GM19239 (cell line): ENCODE measurements around the gene PMEPA1.
"Not testable (repeated sequence)": the region's sequence is repeated elsewhere in the genome, so short reads cannot be mapped to it uniquely, and the experiment has no call there.

Experiments
- DNase-seq: peaks from one replicate; pipeline ENCODE4 v3.0.0; 2011; ENCODE audit warnings: low spot score; ENCODE audit not compliant: insufficient read length
- FAIRE-seq: peaks from 2 replicates; lab custom pipeline; 2011; peaks lifted over from hg19 to GRCh38; lab: Jason Lieb, UNC

The PMEPA1 gene

GRCh38 chr20:57633945-57634491, 75.8 kb downstream of the PMEPA1 start:
- no peak for DNase-seq
- no peak for FAIRE-seq

- DNase-seq: no peak
- FAIRE-seq: no peak
Observed at GRCh38 chr20:57632286-57632685, 77.5 kb downstream of the PMEPA1 start.

- DNase-seq: no peak
- no peak for FAIRE-seq
Observed at GRCh38 chr20:57630061-57630460, 79.8 kb downstream of the PMEPA1 start.

DNA sequence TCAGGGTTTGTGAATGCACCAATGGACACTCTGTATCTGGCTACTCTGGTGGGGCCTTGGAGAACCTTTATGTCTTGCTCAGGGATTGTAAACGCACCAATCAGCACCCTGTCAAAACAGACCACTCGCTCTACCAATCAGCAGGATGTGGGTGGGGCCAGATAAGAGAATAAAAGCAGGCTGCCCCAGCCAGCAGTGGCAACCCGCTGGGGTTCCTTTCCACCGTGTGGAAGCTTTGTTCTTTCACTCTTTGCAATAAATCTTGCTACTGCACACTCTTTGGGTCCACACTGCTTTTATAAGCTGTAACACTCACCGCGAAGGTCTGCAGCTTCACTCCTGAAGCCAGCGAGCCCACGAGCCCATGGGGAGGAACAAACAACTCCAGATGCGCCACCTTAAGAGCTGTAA, 80.3 kb downstream of the PMEPA1 start:
- DNase-seq: not testable (repeated sequence)

GRCh38 chr20:57628962-57629308, 80.9 kb downstream of the PMEPA1 start:
- FAIRE-seq, DNase-seq: not testable (repeated sequence)

More for the DNA sequence above, 80.3 kb downstream of the PMEPA1 start:
- not testable (repeated sequence) for FAIRE-seq

- peak; percentile 69 for FAIRE-seq
- DNase-seq: no peak
Observed at GRCh38 chr20:57628047-57628961, 81.5 kb downstream of the PMEPA1 start.

DNA sequence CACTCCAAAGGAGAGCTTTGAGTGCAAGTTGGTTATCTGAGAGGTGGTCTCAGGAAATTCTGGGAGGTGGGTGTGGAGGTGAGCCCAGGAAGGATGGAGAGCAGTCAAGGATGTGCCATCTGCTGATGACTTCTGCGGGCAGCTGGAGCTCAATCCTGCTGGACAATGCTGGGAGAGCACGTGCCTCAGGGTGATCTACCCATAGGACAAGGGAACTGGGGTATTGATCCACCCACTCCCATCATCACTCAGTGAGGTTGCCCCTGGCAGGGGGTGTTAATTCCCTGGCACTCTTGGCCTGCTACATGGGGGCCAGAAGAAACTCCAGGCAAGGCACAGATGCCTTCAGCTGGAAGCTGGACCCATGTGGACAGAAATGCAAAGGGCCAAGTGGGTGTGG, 82.5 kb downstream of the PMEPA1 start:
- DNase-seq (no peak), FAIRE-seq (no peak)

DNA sequence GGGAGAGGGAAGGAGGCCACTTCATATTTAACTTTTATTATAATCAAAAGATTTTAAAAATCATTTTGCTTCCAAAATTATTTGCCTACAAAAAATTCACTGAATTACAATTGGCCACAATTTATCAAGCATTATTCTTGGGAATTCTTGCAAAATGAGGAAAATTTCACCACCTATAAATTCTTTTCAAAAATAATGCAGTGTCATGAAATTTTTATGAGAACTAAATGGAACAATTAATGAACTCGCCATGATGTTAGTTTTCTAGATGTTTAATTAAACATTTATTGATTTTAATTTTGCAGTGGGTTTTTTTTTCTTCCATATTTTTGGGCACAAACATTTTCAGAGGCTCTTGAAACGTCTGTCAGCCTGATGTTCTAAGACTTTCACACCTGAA, 83.8 kb downstream of the PMEPA1 start:
- DNase-seq: no peak
- no peak for FAIRE-seq

GRCh38 chr20:57625181-57625958, 84.4 kb downstream of the PMEPA1 start:
- DNase-seq (no peak), FAIRE-seq (no peak)

GRCh38 chr20:57624124-57624523, 85.7 kb downstream of the PMEPA1 start:
- FAIRE-seq: no peak
- no peak for DNase-seq

DNA sequence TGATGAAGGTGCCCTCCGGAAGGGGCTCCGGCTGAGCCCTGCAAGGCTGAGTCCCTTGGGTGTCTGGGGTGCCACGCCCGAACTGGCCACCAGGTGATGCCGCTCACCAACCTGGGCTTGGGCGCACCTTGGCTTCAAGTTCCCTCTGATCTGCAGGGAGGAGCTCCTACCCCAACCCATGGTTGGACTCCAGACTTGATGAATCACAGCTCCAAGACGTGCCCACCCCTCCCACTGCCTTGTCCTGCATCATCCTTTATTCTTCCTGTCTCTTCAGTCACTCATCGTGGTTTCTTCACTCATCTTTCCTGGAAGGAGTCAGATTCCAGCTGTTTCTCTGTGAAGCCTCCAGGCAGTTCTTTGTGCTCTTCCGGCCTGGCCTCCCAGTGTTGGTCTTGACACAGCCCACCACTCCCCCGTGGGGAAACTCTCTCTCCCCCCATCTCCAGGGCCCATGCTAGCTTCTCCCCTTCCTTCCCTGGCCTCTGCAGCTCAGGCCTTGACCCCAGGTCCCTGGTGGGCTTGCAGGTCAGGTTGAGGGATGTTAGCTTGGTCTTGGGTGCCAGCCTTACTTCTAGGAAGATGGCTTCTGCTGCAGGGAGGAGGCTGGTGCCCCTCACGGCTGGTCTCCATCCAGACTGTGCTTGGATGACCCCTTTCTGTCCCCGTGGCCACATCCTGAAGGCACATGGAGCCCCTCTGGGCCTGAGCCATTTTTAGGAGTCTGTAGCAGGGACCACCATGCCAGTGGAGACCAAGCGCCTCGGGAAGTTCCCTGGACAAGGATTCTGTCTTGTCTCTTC, 87.0 kb downstream of the PMEPA1 start:
- no peak for DNase-seq
- FAIRE-seq: no peak

GRCh38 chr20:57622201-57622570, 87.6 kb downstream of the PMEPA1 start:
- no peak for FAIRE-seq
- no peak for DNase-seq

GRCh38 chr20:57621421-57622200, 88.2 kb downstream of the PMEPA1 start:
- DNase-seq (no peak), FAIRE-seq (no peak)

- no peak for DNase-seq
- peak; percentile 45 for FAIRE-seq
Observed at GRCh38 chr20:57620999-57621398, 88.8 kb downstream of the PMEPA1 start.

- FAIRE-seq (peak; percentile 95), DNase-seq (peak; percentile 80)
Observed at GRCh38 chr20:57620274-57620990, 89.4 kb downstream of the PMEPA1 start, which contains the start of gene ZBP1. Gene ZBP1 (minus strand): TSS chr20:57620426. CDS start chr20:57620295, 131 bp downstream.

- FAIRE-seq (peak; percentile 98), DNase-seq (no peak)
Observed at GRCh38 chr20:57619051-57619831, 90.6 kb downstream of the PMEPA1 start.

GRCh38 chr20:57618764-57619050, 91.1 kb downstream of the PMEPA1 start:
- FAIRE-seq (no peak), DNase-seq (no peak)

- FAIRE-seq: peak; percentile 26
Observed at GRCh38 chr20:57618091-57618763, 91.6 kb downstream of the PMEPA1 start.

More at GRCh38 chr20:57618091-57618763, 91.6 kb downstream of the PMEPA1 start:
- no peak for DNase-seq
